GM10847 (cell line): ENCODE data around the gene RAB28.

ENCODE experiments used
- POLR2A ChIP-seq: IDR thresholded peaks from 2 replicates; pipeline ENCODE4 v1.6.1; 2011; ENCODE audit not compliant: insufficient read length; ENCODE audit errors: extremely low read depth

Gene RAB28

GRCh38 chr4:13484122-13484748, at the start of gene RAB28:
Gene RAB28 (minus strand): TSS chr4:13484340.
- TF ChIP-seq POLR2A, result peak; percentile 45

- TF ChIP-seq POLR2A, result no peak
These were observed 47.5 kb upstream of the RAB28 start for GRCh38 chr4:13531625-13531998.

- no peak for TF ChIP-seq POLR2A
These were observed 46.9 kb upstream of the RAB28 start for GRCh38 chr4:13530823-13531624.

- TF ChIP-seq POLR2A, result no peak
These were observed 45.2 kb upstream of the RAB28 start for GRCh38 chr4:13529128-13529919.

- no peak for TF ChIP-seq POLR2A
These were observed 44.6 kb upstream of the RAB28 start for GRCh38 chr4:13528821-13529127.

- no peak for TF ChIP-seq POLR2A
These were observed 44.1 kb upstream of the RAB28 start for GRCh38 chr4:13527981-13528820.

GRCh38 chr4:13527192-13527980, 43.2 kb upstream of the RAB28 start:
- no peak for TF ChIP-seq POLR2A

- TF ChIP-seq POLR2A, result no peak
These were observed 42.5 kb upstream of the RAB28 start for GRCh38 chr4:13526658-13527057.

- TF ChIP-seq POLR2A, result no peak
These were observed 41.6 kb upstream of the RAB28 start for GRCh38 chr4:13525606-13526281.

GRCh38 chr4:13524504-13525243, 40.5 kb upstream of the RAB28 start:
- TF ChIP-seq POLR2A, result no peak

GRCh38 chr4:13523591-13524503, 39.7 kb upstream of the RAB28 start:
- no peak for TF ChIP-seq POLR2A

- TF ChIP-seq POLR2A, result no peak
These were observed 39.0 kb upstream of the RAB28 start for GRCh38 chr4:13523105-13523477.
